Activated naive CD8-positive, alpha-beta T cell treated with anti-CD3 and anti-CD28 coated beads, Interleukin-2, amount 50 U/mL, for 24 hours (primary cell): ENCODE results near the gene BMP8B.

Experiments
- ATAC-seq: fragments of 150-1000 bp; cut with Tn5 transposase; one replicate; pipeline ENCODE4 v1.10.0; 2021
- DNase-seq: peaks from one replicate; pipeline ENCODE4 v3.0.0; 2021
- H3K27ac Mint-ChIP-seq: one replicate; pipeline ENCODE4 v1.8.0; 2021; ENCODE audit warnings: mild to moderate bottlenecking, mixed read lengths
- H3K27me3 Mint-ChIP-seq: one replicate; pipeline ENCODE4 v1.8.0; 2021; ENCODE audit warnings: mixed read lengths
- H3K36me3 Mint-ChIP-seq: one replicate; pipeline ENCODE4 v1.8.0; 2021; ENCODE audit warnings: low read depth, mixed read lengths
- H3K4me1 Mint-ChIP-seq: one replicate; pipeline ENCODE4 v1.8.0; 2021; ENCODE audit warnings: mixed read lengths
- H3K4me3 Mint-ChIP-seq: one replicate; pipeline ENCODE4 v1.8.0; 2021; ENCODE audit warnings: mild to moderate bottlenecking, moderate library complexity, mixed read lengths
- H3K9me3 Mint-ChIP-seq: one replicate; pipeline ENCODE4 v1.8.0; 2021; ENCODE audit warnings: mixed read lengths

Gene BMP8B

DNA sequence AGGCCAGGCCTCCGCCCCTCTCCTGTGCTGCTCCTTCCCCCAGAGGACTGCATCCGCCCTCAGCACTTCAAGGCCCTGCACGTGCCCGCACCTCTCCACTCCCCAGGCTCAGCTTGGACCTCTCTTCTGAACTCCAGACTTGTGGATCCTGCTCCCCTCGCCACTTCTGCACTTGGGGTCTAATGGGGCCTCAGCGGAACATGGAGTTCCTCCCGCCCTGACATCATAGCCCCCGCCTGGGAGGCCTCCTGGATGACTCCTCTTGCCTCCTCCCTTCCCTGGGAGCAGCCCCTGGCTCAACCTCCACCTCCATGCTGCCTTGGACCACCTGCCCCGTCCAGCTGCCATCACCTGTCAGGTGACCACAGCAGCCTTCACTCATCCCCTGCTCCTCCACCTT lies 27.6 kb downstream of the BMP8B start:
- DNase-seq (no peak), ATAC-seq (no peak)
- H3K36me3 Mint-ChIP-seq: peaks cover 21% of the 10 kb centered on the region
- no peaks in the 10 kb centered on the region for H3K9me3 Mint-ChIP-seq
- H3K27ac Mint-ChIP-seq: no peak overlapping the region
- no peaks in the 10 kb centered on the region for H3K4me1 Mint-ChIP-seq
- no peaks in the 10 kb centered on the region for H3K27me3 Mint-ChIP-seq
- H3K4me3 Mint-ChIP-seq: no peak overlapping the region

DNA sequence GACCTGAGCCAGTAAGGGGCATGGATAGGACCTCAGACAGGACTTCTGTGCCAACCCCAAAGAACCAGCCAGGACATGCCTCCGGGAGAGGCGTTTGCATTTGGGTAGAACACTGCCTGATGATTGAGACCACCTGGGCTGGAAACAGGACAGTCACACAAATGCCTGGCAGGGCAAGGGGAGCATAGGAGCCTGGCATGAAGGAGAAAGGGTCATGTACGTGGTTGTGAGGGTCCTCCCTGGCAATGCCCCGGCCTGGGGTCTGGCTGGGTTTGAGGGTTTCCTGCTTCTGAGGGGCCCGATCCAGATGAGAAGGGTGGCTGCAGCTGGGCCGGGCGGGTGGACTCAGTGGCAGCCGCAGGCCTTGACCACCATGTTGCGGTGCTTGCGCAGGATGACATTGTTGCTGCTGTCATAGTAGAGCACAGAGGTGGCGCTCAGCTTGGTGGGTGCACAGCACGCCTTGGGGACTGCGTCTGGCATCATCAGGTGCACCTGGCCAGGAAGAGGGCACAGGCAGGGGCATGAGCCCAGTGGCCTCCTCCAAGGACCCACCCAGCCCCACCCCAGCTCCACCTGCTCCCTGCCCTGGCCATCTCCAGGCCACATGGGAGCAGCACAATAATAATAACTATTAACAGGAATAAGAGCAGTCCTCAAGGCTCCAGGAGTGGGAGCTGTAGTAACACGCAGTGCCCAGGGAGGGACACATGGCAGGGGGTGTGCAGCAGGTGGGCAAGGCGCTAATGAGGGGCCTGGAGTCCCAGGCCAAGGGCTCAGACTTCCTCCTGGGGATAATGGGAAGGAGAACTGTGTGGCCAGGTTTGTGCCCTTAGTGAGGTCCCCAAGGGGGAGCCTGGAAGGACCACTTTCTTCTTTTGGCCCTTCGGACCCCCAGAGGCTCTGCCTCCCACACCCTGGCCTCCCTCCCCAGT lies 28.3 kb downstream of the BMP8B start:
- H3K27ac Mint-ChIP-seq: no peak overlapping the region
- peaks cover 21% of the 10 kb centered on the region for H3K36me3 Mint-ChIP-seq
- ATAC-seq: no peak
- H3K27me3 Mint-ChIP-seq: no peaks in the 10 kb centered on the region
- no peaks in the 10 kb centered on the region for H3K9me3 Mint-ChIP-seq
- H3K4me3 Mint-ChIP-seq: no peak overlapping the region
- no peaks in the 10 kb centered on the region for H3K4me1 Mint-ChIP-seq
- DNase-seq: no peak

DNA sequence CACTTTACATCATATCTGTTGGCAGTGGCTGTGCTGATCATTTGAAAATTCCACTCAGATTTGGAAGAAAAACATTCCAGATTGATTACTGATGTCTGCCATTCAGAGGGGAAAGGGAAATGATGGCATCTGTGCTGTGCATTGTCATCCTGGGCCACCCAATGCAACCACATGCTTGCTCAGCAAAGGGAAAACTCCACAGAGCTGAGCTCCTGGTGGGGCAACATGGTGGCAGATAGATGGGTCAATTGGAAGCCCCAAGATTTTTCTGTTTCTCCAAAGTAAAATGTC lies 29.3 kb downstream of the BMP8B start:
- DNase-seq (no peak), ATAC-seq (no peak)
- H3K9me3 Mint-ChIP-seq: no peaks in the 10 kb centered on the region
- H3K4me3 Mint-ChIP-seq: no peak overlapping the region
- H3K4me1 Mint-ChIP-seq: no peaks in the 10 kb centered on the region
- no peaks in the 10 kb centered on the region for H3K27me3 Mint-ChIP-seq
- H3K36me3 Mint-ChIP-seq: peaks cover 21% of the 10 kb centered on the region
- no peak overlapping the region for H3K27ac Mint-ChIP-seq

DNA sequence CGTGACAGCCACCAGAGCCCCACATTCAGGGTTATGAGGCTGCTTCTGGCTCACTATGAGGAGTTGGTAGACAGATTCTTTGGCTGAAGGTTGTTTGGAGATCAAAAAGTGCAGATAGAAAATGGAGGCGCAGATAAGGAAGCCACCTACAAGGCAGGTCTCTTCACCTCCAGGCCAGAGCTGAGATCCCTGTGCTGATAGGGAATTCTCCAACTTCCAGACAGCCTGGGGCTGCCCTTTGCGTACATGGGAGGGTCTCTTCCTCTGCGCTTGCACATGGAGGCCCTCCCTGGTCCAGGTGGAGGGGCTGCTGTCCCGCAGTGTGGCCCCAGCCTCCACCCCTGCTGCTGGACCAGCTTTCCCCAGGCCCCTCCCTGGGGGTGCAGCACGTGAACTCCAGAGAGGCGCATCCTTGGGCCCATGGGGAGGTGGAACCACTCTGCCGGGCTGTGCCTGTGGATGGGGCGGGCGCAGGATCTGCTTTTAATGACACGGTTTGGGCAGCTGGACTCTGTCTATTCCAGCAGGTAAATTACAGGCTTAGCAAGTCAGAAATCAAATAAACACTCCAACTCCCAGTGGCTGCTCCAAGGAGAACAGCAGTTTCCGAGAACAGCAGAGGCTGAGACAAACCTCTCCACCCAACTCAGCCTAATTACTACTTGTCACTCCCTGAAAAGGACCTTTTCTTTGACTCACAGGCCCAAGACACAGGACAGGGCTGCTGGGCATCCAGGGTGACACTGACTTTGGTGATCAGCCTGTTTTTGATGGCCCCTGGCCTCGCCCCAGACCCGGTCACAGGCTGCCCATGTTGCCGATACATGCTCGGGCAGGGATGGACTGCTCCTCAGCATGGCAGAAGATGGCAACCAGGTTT lies 29.9 kb downstream of the BMP8B start:
- ATAC-seq (no peak), DNase-seq (no peak)
- H3K4me3 Mint-ChIP-seq: no peak overlapping the region
- no peaks in the 10 kb centered on the region for H3K9me3 Mint-ChIP-seq
- no peak overlapping the region for H3K27ac Mint-ChIP-seq
- no peaks in the 10 kb centered on the region for H3K27me3 Mint-ChIP-seq
- peaks cover 24% of the 10 kb centered on the region for H3K36me3 Mint-ChIP-seq
- no peaks in the 10 kb centered on the region for H3K4me1 Mint-ChIP-seq

DNA sequence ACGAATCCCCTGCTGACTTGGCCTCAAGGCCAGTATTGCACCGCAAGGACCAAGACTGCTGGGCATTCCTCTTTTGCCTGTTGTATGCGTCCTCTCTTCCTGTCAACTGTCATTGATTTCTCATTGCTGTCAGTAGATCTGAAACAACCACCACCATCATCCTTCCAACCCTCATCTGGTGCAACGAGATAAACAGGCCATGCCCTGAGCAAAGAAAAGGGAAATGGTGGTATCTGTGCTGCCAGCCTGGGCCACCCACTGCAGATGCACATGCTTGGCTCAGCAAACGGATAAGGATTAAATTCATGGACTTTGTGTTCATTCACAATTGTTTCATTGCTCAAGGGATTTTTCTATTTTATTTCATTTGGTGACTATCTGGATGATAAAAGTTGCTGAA lies 31.2 kb downstream of the BMP8B start:
- H3K27ac Mint-ChIP-seq: no peak overlapping the region
- H3K4me3 Mint-ChIP-seq: no peak overlapping the region
- no peak for DNase-seq
- H3K27me3 Mint-ChIP-seq: no peaks in the 10 kb centered on the region
- H3K4me1 Mint-ChIP-seq: no peaks in the 10 kb centered on the region
- no peaks in the 10 kb centered on the region for H3K9me3 Mint-ChIP-seq
- H3K36me3 Mint-ChIP-seq: peaks cover 35% of the 10 kb centered on the region
- no peak for ATAC-seq

DNA sequence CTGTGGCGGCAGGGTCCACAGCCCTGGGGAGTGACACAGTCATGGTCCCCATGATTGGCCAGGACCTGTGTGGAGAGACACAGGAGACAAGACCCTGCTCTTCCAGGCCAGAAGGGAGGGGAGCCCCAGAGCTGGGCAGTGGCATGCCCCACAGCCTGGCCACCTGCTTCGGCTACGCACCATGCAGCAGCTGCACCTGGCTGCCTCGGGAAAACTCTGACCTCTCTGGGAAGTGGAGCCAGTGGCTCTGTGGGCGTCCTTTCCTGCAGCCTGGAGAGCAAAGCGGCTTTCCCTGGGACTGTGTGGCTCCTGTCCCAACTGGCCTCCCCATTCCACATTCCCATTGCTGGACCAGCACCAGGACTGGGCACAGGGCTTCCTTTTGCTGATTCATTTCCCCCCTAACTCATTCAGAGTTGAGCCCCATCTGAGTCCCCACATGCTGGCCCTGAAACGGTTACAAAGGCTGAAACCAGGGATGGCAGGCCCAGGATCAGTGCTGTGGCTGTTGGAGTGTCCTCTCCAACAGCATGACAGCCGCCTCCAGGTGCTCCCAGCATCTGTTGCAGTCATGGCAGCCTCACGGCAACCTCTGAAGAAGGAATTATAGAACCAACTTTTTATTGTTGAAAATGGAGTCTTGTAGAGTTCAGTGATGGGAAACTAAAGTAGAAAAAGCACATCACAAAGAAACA lies 32.6 kb downstream of the BMP8B start:
- DNase-seq (no peak), ATAC-seq (no peak)
- Mint-ChIP-seq H3K36me3 (peaks cover 46% of the 10 kb centered on the region), H3K27ac (no peak overlapping the region), H3K9me3 (no peaks in the 10 kb centered on the region), H3K4me3 (no peak overlapping the region), H3K4me1 (no peaks in the 10 kb centered on the region), H3K27me3 (no peaks in the 10 kb centered on the region)

DNA sequence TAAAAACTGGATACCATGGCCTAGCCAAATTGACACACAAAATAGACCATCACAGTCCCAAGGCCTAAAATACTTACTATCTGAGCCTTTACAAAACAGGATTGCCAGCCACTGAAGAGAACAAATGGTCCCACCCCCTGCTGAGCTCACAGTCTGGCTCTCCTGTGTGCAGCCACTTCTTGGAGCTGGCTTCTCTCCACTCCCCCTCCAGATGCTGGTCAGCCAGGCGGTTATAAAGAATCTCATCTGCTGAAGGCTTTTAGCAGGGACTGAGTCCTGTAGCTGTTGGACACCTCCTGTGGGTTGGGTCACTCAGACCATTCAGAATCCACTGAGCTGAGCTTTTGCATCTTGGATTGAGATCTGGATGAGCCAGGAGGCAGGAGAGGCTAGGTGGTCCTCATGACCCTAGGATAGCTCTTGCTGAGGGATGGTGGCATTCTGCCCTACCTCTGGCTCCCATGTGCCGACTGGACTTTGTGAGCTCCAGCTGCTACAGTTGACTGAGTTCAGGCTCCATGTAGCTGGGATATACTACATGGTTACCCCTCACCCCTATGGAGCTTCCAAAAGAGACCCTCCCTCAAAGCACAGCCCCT lies 33.7 kb downstream of the BMP8B start:
- H3K36me3 Mint-ChIP-seq: peaks cover 56% of the 10 kb centered on the region
- ATAC-seq: no peak
- no peak overlapping the region for H3K4me3 Mint-ChIP-seq
- no peaks in the 10 kb centered on the region for H3K27me3 Mint-ChIP-seq
- DNase-seq: no peak
- H3K4me1 Mint-ChIP-seq: no peaks in the 10 kb centered on the region
- no peaks in the 10 kb centered on the region for H3K9me3 Mint-ChIP-seq
- no peak overlapping the region for H3K27ac Mint-ChIP-seq

DNA sequence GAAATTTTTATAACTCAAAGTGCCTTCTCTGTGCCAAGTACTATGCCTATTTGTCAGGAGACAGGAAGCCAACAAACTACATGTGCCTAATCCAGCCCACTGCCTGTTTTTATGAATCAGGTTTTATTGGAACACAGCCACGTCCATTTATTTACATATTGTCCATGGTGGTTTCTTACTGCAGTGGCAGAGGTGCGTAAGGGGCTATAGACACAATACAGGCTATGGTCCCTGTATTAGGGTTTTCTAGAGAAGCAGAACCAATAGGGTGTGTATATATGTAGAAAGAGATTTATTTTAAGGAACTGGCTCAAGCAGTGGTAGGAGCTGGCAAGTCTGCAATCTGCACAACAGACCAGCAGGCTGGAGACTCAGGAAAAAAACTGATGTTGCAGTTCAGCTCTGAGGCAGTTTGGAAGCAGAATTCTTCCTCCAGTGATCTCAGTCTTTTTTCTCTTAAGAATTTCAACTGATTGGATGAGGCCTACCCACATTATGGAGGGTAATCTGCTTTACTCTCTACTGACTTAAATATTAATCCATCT lies 34.6 kb downstream of the BMP8B start:
- Mint-ChIP-seq H3K4me3 (no peak overlapping the region), H3K4me1 (no peaks in the 10 kb centered on the region), H3K27me3 (no peaks in the 10 kb centered on the region), H3K27ac (no peak overlapping the region), H3K9me3 (no peaks in the 10 kb centered on the region), H3K36me3 (peaks cover 56% of the 10 kb centered on the region)
- ATAC-seq: no peak
- no peak for DNase-seq

DNA sequence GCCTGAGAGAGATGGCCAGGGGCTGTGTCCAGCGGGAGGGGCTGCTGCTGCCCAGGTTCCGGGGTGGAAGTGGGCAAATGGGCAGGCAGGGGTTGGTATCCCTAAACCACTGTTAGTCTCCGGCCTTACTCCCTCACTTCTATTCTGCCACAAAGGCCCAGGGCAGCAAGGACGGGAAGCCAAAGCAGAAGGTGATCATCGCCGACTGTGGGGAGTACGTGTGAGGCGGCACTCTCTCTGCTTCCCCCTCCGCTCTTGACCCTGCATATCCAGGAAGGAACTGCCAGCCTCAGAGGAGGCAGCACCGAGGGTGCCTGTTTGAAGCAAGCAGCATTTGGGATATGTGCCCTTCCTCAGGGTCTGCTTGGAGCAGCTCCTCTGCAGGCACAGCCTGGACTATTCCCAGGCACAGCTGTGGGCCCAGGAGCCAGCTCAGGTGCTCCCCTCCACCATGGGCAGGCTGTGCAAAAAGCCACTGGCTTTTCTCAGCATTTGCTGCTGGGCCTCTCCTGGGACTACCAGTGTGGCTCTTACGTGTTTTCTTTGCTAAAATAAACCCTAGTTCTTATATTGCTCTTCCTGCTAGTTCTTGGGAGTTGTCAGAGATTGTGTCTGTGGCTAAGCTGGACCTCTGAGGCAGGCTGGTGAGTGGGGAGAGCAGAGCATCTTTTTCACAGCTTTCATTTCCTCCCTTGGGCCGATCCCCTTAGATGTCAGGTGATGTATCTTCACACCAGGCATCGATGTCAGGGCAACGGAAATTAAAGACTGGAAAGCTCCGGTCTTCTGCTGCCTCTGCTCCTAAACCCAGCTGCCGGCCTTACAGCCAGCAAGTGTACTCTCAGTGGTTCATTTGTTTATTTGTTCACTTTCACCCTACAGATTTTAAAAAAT lies 35.3 kb downstream of the BMP8B start:
- ATAC-seq (no peak), DNase-seq (no peak)
- Mint-ChIP-seq H3K27ac (no peak overlapping the region), H3K9me3 (no peaks in the 10 kb centered on the region), H3K27me3 (no peaks in the 10 kb centered on the region), H3K4me3 (no peak overlapping the region), H3K36me3 (peaks cover 60% of the 10 kb centered on the region), H3K4me1 (no peaks in the 10 kb centered on the region)

DNA sequence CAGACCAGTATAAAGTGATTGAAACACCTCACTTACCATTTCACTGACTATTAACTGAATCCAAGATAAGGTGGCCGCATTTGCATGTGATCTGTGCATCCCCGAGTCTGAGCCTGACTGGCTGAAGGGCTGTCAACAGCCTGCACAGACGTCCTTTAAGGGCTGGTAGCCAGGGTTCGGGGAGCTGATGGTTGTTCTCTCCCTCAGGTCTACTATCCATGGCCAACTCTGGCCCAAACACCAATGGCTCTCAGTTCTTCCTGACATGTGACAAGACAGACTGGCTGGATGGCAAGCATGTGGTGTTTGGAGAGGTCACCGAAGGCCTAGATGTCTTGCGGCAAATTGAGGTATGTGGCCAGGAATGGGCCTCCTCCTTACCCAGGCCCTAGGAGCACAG lies 36.0 kb downstream of the BMP8B start:
- Mint-ChIP-seq H3K4me3 (no peak overlapping the region), H3K27ac (no peak overlapping the region), H3K27me3 (no peaks in the 10 kb centered on the region), H3K9me3 (no peaks in the 10 kb centered on the region), H3K36me3 (peaks cover 61% of the 10 kb centered on the region), H3K4me1 (peaks cover 4% of the 10 kb centered on the region)
- ATAC-seq (no peak), DNase-seq (no peak)

DNA sequence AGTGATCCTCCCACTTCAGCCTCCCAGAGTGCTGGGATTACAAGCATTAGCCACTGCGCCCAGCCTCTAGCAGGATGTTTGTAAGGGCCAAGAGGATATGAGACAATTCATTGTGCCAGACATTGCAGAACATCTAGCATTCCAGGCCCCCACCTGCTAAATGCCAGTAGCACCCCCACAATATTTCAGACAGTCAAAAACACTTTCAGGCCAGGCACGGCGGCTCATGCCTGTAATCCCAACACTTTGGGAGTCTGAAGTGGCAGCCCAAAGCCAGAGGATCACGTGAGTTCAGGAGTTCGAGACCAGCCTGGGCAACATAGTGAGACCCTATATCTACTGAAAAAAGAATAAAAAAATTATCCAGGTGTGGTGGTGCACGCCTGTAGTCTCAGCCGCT lies 37.1 kb downstream of the BMP8B start:
- Mint-ChIP-seq H3K36me3 (peaks cover 68% of the 10 kb centered on the region), H3K27ac (no peak overlapping the region), H3K4me1 (peaks cover 9% of the 10 kb centered on the region), H3K9me3 (no peaks in the 10 kb centered on the region), H3K4me3 (no peak overlapping the region), H3K27me3 (no peaks in the 10 kb centered on the region)
- DNase-seq (no peak), ATAC-seq (no peak)

DNA sequence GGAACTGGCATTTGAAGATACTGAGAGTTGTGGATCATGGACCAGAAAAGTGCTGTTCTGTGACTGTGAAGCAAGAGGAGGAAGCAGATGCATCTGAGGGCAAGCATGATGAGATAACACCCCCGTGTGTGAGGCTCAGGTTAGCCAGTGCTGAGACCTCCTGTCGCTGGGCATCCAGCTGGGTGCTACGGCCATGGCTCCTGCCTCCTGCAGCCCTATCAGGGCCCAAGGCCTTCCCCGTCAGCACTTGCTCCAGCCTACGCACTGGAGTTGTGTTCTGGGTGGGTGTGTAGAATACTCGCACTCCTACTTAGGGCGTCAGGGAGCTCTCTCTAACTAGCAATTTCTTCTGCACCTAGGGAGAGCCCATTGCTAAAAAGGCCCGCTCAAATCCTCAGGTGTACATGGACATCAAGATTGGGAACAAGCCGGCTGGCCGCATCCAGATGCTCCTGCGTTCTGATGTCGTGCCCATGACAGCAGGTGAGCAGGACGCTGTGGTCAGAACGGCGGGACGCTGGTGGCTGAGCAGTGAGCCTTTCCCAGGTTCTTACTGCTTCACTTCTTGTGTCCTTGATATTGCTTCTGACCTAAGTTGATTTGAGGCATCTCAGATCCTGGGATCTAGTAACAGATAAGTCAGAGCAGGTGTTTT lies 43.5 kb downstream of the BMP8B start:
- Mint-ChIP-seq H3K36me3 (peaks cover 66% of the 10 kb centered on the region), H3K4me1 (peaks cover 26% of the 10 kb centered on the region), H3K27ac (peak overlapping the region; percentile 4), H3K9me3 (no peaks in the 10 kb centered on the region), H3K27me3 (no peaks in the 10 kb centered on the region), H3K4me3 (no peak overlapping the region)
- no peak for DNase-seq
- ATAC-seq: no peak
